ENCODE results near the gene TREX2.
"Not testable (repeated sequence)": the region's sequence is repeated elsewhere in the genome, so short reads cannot be mapped to it uniquely, and the experiment has no call there.

The TREX2 gene

DNA sequence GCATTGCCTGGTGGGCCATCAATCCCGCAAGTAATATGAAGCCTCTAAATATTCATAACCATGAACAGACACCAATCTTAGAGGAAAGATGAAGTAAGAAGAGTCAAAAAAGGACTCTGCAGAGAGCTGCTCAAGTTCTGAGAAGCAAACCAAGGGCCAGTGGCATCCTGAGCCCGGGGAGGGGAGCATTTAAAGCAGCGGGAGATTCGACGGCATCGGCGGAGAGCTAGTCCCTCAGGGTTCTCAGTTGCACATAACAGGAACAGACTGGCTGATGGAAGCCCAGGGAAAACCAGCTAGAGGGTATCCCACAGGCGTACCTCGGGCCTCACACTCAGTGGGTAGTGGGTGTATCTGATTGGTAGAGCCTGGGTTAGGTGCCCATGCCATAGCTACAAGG is 39.8 kb downstream of the TREX2 start:
- DNase-seq: no peak

DNA sequence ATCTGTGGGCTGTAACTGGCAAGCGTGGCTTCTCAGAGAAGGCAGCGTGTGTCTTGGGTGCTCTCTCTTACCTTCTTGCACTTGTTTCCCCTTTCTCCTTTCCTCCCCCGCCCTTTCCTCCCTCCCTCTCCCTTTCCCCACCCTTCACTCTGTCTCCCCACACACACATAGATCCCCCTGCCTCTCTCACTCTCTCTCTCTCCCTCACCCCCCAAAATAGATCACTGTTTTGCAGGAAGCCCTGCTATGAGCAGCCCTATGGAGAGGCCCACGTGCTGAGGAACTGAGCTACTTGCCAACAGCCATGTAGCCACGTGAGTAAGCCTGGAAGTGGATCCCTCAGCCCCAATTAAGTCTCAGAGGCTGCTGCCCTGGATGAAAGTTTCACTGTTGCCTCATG is 40.4 kb downstream of the TREX2 start:
- DNase-seq: no peak

DNA sequence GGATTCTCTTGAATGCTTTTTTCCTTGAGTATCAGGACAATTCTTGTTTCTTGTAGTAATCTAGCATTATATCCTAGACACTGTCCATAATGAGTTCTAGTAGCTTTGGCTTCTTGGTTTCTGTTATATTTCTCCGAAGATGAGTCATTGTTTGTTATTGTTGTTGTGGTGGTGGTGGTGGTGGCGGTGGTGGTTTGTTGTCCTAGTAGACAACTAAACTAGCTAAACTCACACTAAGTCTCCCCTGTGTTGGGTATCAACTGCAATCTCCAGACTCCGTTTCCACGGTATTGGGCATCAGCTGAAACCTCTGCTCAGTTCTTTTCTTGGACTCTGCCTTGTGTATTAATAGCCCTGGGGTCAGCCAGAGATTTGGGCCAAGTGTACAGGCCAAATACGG is 41.5 kb downstream of the TREX2 start:
- DNase-seq: not testable (repeated sequence)

DNA sequence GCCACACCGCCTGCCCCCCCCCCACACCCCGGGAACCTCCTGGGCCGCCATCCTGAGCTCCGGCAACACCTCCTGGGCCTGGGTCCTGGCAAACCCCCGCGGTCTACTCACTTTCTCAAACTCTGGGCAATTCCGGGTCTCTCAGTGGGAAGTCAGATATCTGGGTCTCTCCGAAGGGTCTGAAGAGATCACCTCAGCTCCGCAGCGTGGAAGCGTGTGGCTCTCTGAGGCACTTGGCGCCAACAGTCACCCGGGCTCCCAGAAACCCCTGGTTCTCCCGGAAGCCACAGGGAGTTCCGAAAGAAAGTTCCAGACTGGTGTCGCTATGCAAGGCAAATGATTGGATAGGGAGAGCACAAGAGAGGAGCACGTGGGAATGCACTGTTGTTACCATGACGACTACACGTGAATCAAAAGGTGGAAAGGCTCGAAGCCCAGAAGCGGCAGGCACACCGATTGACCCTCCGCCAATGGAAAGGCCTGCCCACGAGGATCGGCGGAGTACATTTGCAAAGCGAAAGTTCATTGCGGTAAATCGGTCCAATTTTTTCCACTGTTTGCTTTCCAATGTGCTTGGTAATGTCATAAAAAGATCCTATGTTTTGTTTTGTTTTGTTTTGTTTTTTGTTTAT is 44.6 kb downstream of the TREX2 start, which contains the start of gene PNMA6E:
Gene PNMA6E (minus strand): TSS at position 218 of the 632 bp plus-strand sequence. CDS start 2,501 bp downstream, outside the sequence.
- DNase-seq: no peak

DNA sequence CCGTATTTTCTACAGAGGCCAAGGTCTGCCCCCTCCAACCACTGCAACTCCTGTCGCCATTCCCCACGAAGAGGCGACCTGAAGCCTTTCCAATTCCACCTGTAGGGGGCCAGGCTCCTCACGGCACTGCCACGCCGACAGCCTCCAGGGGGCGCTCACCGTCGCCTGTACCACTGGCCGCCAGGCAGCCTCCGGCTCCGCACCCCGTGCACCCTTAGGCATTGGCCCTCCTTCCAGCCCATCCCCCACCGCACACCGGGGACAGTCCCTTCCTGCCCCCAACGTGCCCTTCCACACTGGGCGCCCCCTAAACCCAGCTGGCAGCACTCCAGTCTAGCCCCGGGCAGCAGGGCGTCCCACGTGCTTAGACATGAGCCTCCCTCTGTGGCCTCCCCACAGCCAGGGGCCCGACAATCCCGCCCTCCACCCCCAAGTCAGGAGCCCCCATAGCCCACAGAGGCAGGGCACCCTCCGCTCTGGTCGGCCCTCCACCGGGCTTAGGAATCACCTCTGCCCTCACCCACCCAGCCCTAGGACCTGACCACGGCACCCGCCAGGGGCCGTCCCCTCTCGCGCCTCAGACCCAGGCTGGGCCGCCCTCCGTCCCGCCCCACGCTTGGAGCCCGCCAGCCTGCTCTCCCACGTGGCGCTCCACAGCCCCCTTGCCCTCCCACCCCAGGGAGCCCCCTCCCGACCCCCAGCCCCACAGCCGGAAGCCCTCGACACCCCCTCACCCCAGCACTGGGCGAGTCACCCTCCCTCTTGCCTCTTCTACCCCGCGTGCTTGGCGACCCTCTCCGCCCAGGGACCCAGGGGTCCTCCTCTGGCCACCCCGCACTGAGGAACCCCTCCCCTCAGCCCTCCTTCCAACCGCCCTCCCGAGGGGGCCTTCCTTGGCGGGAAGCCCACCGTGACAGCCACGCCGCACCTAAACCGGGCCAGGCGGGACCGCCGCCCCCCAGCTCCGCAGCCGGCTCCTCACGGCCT is 45.4 kb downstream of the TREX2 start:
- peak in 5 of 6 experiments; percentile 7 to 48 (median 13) for DNase-seq

DNA sequence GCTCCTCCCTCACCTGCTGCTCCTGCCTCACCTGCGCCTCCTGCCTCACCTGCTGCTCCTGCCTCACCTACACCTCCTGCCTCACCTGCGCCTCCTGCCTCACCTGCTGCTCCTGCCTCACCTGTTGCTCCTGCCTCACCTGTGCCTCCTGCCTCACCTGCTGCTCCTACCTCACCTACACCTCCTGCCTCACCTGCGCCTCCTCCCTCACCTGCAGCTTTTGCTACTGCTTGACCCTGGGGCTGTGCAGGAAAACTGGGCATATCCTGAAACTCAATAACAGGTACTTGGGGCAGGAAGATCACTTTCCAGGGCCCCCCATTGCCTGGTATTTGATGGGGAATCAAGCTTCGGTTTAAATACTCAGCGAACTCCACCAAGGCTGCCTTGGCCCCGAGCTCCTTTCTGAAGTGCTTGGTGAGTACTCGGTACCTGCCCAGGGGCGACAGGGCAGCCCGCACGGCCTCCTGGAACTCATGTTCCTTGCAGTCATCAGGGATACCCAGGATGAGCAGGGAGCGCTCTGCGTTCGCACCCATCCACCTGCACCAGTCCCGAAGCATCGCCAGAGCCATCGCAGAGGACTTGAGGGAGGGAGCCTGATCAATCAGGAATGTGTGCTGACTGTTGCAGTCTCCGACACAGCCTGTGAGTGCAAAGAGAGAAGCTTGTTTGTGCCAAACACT is 47.4 kb downstream of the TREX2 start:
- DNase-seq: no peak

DNA sequence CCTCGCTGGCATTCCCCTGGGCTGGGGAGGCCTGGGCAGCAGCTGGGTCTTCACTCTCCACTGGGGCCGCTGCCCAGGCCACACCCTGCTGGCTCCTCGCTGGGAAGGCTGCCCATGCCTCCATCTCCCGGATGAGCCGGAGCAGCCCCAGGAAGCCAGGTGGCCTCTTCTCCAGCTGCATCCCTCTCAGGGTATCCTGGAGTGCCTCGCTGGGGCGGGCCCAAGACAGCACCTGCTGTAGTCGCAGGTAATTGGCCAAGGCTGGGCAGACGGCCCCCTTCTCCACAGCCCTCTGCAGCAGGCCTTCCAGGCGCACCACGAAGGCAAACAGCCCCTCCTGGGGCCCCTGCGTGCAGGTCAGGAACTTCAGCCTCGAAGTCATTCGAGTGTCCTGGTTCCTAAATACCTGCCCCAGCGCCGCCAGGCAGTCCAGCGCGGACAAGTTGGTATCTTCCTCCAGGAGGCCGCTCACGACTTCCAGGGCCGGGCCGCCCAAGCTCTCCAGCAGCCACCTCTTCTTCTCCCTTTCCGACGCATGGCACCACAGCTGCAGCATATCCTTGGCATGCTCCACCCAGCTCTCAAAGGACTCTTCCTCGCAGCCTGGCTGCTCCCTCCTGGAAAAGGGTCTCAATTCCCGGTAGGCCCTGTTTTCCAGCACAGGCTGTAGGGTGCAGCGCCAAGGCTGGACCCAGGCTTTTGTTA is 48.4 kb downstream of the TREX2 start:
- DNase-seq: no peak

DNA sequence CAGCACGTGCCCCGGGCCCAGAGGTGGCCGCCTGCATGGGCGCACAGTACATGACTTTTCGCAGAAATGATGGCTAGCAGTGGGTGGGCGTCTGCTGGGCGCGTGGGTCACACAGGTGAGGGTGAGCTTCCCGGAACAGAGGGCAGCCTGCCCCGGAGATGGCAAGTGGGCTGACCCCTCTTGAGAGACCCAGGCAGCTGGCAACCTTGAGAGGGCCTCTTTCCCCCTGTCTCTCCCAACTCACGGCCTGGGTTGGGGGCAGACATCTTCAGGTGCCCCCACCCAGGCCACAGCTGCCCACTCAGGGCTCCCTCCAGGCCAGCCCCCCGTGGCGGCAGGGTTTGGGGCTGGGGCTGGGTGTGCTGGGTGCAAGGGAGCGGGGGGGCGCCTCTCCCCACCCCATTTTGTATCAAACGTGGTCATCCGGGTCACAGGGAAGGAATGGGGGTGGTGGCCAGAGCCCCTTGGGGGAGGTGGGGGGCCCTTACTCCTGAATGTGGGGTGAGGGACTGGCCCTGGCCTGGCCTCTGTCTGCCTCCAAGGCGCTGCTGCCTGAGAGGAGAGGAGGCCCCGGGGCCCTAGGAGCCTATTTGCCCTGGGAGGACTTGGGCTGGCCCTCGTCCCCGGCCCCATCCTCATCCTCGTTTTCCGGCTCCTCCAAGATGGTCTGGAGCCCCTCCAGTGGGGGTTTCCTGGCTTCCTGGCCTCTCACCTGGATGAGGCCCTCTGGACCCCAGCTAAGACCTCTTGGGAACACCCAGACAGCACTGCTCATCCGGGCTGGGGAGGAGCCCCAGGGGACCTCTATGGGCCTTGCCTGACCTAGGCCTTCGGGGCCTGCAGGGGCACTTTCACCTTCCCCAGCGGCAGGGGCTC is 49.3 kb downstream of the TREX2 start:
- DNase-seq: no peak

DNA sequence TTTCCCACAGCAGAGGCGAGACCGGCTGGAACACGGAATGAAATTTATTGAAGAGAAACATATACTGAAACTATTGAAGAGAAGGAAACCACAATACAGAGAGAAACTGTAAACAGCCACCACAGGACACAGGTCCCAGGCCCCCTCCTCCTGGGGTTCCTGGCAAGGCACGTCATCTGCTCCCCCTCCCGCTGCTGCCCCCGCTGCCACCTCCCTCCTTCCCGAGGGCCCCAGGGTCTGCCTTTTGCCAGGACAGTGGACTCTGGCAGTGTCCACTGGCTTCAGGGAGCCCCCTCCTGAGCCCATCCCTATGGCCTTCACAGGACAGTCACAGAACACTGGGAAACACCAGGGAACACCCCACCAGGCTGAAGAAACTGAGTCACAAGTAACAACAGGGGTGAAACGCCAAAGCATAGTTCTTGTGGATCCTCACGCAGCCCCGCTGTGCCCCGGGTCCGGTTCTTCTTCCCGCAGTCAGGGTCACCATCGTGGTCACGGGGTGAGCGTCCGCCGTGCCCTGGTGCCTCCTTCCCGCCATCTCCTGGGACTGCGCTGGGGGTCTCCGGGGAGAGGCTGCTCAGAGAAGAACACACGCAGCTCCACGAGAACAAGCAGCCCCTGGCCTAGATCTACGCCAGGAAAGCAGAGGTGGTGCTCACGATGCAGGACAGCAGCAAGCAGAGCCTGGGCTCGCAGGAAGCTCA is 50.1 kb downstream of the TREX2 start:
- DNase-seq: no peak

DNA sequence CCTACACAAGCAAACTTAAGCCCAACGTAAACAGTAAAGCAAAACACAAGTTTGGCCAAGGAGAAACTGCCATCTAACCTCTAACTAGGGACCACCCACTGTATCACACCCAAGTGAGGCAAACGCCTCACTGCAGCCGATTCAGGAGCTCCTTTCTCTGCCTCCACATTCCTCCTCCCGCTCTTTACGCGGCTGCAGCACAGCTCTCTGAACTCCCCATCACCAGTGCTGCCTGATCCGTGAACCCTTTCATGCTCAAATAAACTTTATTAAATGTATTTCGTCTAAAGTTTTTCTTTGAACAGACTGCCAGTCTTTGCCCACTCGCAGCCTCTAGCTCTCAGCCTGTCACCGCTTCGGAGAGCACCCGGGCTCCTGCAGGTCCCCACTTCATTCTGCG is 51.2 kb downstream of the TREX2 start:
- no peak for DNase-seq

All from stimulated activated naive CD4-positive, alpha-beta T cell (primary cell).